ENCODE data around the gene TST.

DNA sequence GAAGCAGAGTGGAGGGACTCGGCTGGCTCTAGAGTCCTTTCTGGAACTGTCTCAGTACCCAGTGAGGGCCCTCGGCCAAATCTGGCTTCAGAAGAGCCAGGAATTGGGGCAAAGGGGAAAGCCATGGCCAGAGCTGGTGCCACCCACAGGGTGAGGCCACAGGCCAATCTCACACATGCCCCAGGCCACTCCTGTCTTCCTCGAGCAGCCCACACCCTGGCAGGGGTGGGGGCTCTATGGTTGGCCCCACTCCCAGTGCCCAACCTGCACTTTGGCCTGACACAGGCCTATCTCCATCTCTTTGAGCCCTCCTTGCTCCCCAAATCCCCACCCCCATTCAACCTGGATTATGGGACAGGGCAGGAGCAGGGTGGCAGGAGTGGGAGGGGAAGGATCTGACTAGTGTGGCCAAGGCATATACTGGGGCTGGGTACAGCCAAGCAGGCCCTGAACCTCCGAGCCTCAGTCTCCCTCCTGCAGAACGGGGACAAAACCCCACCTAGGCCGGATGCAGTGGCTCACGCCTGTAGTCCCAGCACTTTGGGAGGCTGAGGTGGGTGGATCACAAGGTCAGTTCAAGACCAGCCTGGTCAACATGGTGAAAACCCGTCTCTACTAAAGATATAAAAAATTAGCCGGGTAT, 6.9 kb downstream of the TST start:
- TF ChIP-seq, protein P1, sequence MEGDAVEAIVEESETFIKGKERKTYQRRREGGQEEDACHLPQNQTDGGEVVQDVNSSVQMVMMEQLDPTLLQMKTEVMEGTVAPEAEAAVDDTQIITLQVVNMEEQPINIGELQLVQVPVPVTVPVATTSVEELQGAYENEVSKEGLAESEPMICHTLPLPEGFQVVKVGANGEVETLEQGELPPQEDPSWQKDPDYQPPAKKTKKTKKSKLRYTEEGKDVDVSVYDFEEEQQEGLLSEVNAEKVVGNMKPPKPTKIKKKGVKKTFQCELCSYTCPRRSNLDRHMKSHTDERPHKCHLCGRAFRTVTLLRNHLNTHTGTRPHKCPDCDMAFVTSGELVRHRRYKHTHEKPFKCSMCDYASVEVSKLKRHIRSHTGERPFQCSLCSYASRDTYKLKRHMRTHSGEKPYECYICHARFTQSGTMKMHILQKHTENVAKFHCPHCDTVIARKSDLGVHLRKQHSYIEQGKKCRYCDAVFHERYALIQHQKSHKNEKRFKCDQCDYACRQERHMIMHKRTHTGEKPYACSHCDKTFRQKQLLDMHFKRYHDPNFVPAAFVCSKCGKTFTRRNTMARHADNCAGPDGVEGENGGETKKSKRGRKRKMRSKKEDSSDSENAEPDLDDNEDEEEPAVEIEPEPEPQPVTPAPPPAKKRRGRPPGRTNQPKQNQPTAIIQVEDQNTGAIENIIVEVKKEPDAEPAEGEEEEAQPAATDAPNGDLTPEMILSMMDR (conservative IDR thresholded peaks at IDR 0.05 in 1 of 2, IDR thresholded peaks at IDR 0.05 in 1 of 2; ENCODE audit: low read depth in 1 of 2, low read length in 2 of 2): no peak
- no peak for TF ChIP-seq EZH2 (IDR thresholded peaks at IDR 0.05; ENCODE audit: low read length, missing control alignments)

Measured in fibroblast of lung (primary cell).